IPS-18c (cell line): ENCODE results near the gene SPATS1.

Experiments
- H3K4me3 ChIP-seq: 2 replicates; pipeline ENCODE4 v1.7.0; 2013; ENCODE audit warnings: low read depth, mild to moderate bottlenecking, low read length, moderate library complexity; ENCODE audit not compliant: insufficient read depth
- H3K9me3 ChIP-seq: one replicate; pipeline ENCODE4 v1.6.1; 2013; ENCODE audit warnings: mild to moderate bottlenecking, low read length, moderate library complexity; ENCODE audit not compliant: control insufficient read depth, insufficient read depth

SPATS1 gene

GRCh38 chr6:44366781-44367180 is 24.3 kb downstream of the SPATS1 start:
- Histone ChIP-seq H3K4me3 (no peak overlapping the region), H3K9me3 (no peaks in the 10 kb centered on the region)

GRCh38 chr6:44367681-44368080 is 25.2 kb downstream of the SPATS1 start:
- Histone ChIP-seq H3K9me3 (no peaks in the 10 kb centered on the region), H3K4me3 (no peak overlapping the region)

- H3K9me3 ChIP-seq = no peaks in the 10 kb centered on the region
- no peak overlapping the region for H3K4me3 ChIP-seq
Measured at GRCh38 chr6:44373051-44373450, 30.6 kb downstream of the SPATS1 start.

GRCh38 chr6:44373787-44374186 is 31.3 kb downstream of the SPATS1 start:
- no peaks in the 10 kb centered on the region for H3K9me3 ChIP-seq
- no peak overlapping the region for H3K4me3 ChIP-seq

GRCh38 chr6:44375071-44375470 is 32.6 kb downstream of the SPATS1 start:
- Histone ChIP-seq H3K4me3 (no peak overlapping the region), H3K9me3 (no peaks in the 10 kb centered on the region)

- no peak overlapping the region for H3K4me3 ChIP-seq
- H3K9me3 ChIP-seq = no peaks in the 10 kb centered on the region
Measured at GRCh38 chr6:44377484-44377883, 35.0 kb downstream of the SPATS1 start.

- no peak overlapping the region for H3K4me3 ChIP-seq
- H3K9me3 ChIP-seq = no peaks in the 10 kb centered on the region
Measured at GRCh38 chr6:44377971-44378370, 35.5 kb downstream of the SPATS1 start.

GRCh38 chr6:44381739-44382138 is 39.3 kb downstream of the SPATS1 start:
- H3K4me3 ChIP-seq = no peak overlapping the region
- no peaks in the 10 kb centered on the region for H3K9me3 ChIP-seq

GRCh38 chr6:44386364-44386928 is 44.0 kb downstream of the SPATS1 start:
- Histone ChIP-seq H3K9me3 (no peaks in the 10 kb centered on the region), H3K4me3 (peak overlapping the region; percentile 78)

GRCh38 chr6:44386929-44387345 is 44.5 kb downstream of the SPATS1 start:
- peak overlapping the region; percentile 78 for H3K4me3 ChIP-seq
- H3K9me3 ChIP-seq = no peaks in the 10 kb centered on the region

- Histone ChIP-seq H3K4me3 (peak within 1 kb of the TSS; percentile 78), H3K9me3 (no peaks in the 10 kb centered on the region)
Measured at GRCh38 chr6:44387346-44388134, 45.1 kb downstream of the SPATS1 start, which contains the start of gene CDC5L. Gene CDC5L, plus strand, starts transcription at chr6:44387706. Its CDS starts 118 bp downstream, at chr6:44387824.

- H3K9me3 ChIP-seq = no peaks in the 10 kb centered on the region
- H3K4me3 ChIP-seq = peak overlapping the region; percentile 78
Measured at GRCh38 chr6:44388135-44388487, 45.7 kb downstream of the SPATS1 start.

GRCh38 chr6:44388887-44389286 is 46.4 kb downstream of the SPATS1 start:
- H3K4me3 ChIP-seq = no peak overlapping the region

GRCh38 chr6:44390158-44390683 is 47.8 kb downstream of the SPATS1 start:
- Histone ChIP-seq H3K9me3 (no peaks in the 10 kb centered on the region), H3K4me3 (no peak overlapping the region)

More at GRCh38 chr6:44388887-44389286, 46.4 kb downstream of the SPATS1 start:
- H3K9me3 ChIP-seq = no peaks in the 10 kb centered on the region
